ENCODE data around the gene KRT26. TPM values are rescaled to one million over a fixed set of nuclear protein-coding genes. Genes with fewer than 3 reads are reported as not detected.
A peak's percentile ranks its signal among the peaks of the same experiment; 100 is the strongest.

Gene KRT26
- total and polyA plus RNA-seq, 8 donors = not detected

DNA sequence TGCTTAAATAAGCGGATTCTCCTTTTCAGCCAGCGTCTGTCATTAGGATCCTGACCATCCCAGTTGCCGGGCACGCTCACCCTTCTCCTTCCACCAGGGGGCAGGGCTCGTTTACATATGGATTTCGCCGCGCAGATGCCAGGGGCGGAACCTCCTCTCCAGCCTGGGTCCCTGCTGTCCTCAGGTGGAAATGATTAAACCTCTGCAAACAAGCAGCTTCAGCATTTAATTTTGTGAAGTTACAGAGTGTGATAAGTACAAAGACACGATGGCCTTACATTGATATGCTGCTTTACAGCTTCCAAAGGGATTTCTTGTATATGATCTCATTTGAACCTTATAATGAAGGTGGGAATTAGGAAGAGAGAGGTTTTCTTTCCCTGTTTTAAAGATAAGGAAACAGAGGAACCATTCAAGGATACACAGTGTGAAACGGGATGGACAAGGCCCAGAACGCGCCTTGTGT lies 31.6 kb upstream of the KRT26 start:
- no peaks in the 10 kb centered on the region for H3K4me1 ChIP-seq
- H3K36me3 ChIP-seq = no peaks in the 10 kb centered on the region
- DNase-seq (peak; percentile 47 to 88 (median 73)), ATAC-seq (peak; percentile 100)
- H3K27ac ChIP-seq = no peak overlapping the region
- intact Hi-C loops (cut with DNase I) = loop anchor here in 1 of 2 donors (10.0 kb wide), 1 partner anchor 861 kb away; no protein-coding TSS in a partner anchor
- H3K4me3 ChIP-seq = no peak overlapping the region
- H3K27me3 ChIP-seq = peaks cover 20 to 82% of the 10 kb centered on the region in 2 donors
- H3K9me3 ChIP-seq = no peaks in the 10 kb centered on the region
- peak; percentile 61 to 91 for TF ChIP-seq CTCF (IDR thresholded peaks at IDR 0.05)

DNA sequence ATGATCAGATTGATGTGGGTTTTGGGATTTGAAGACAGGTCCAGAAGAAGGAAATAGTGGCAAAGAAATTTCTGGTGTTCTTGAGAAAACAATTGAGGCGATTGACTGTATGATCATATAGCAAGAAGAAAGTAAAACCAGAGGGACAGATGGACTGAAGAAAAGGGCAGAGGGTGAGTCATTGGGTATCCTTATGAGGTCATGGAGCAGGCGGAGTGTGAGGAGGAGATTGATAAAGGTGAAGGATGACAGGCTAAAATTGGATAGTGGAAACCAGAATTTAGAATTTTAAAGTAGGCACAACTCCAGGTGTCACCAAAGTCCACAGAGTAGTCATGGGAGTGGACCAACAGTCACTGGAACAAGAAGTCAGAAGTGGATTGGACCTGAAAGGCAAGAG lies 29.2 kb upstream of the KRT26 start:
- no peak for TF ChIP-seq CTCF (IDR thresholded peaks at IDR 0.05)
- H3K4me3 ChIP-seq = no peak overlapping the region
- H3K27me3 ChIP-seq = peaks cover 22 to 79% of the 10 kb centered on the region in 2 donors
- H3K36me3 ChIP-seq = no peaks in the 10 kb centered on the region
- H3K27ac ChIP-seq = no peak overlapping the region
- intact Hi-C loops (cut with DNase I) = loop anchor here in 1 of 2 donors (10.0 kb wide), 1 partner anchor 864 kb away; no protein-coding TSS in a partner anchor
- no peaks in the 10 kb centered on the region for H3K4me1 ChIP-seq
- DNase-seq (no peak), ATAC-seq (no peak)
- H3K9me3 ChIP-seq = no peaks in the 10 kb centered on the region

- H3K27ac ChIP-seq = no peak overlapping the region
- intact Hi-C loops (cut with DNase I) = loop anchor here in 1 of 2 donors (10.0 kb wide), 1 partner anchor 864 kb away; no protein-coding TSS in a partner anchor
- no peak for ATAC-seq
Observed at GRCh38 chr17:40800381-40800780, 28.4 kb upstream of the KRT26 start.

DNA sequence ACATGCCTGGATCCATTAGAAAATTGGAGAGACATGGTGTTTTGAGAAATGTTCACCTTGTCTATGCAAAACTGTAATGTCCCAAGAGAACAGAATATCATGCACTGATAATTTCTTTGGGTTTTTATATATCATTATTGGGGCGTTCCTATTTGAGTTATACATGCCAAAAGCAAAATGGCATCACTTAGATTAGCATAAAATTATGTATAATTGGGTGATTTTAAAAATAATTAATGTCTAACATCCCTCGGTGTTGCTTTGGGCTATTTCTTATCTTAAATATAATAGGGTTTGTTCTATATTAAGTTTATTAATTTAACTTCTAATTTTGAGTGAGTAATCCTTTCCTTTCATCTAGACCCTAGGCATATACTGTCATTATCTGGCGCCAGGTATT lies 27.9 kb upstream of the KRT26 start, which contains the start of gene KRT28:
Gene KRT28, minus strand, starts transcription at position 101 of the 400 bp plus-strand sequence. Its CDS starts 66 bp downstream, at position 35.
- ATAC-seq (no peak), DNase-seq (no peak)
- H3K4me3 ChIP-seq = no peak within 1 kb of the TSS
- H3K9me3 ChIP-seq = no peaks in the 10 kb centered on the region
- TF ChIP-seq CTCF (IDR thresholded peaks at IDR 0.05) = no peak
- H3K27me3 ChIP-seq = peaks cover 22 to 69% of the 10 kb centered on the region in 2 donors
- H3K36me3 ChIP-seq = no peaks in the 10 kb centered on the region
- H3K27ac ChIP-seq = no peak within 1 kb of the TSS
- H3K4me1 ChIP-seq = no peaks in the 10 kb centered on the region
- intact Hi-C loops (cut with DNase I) = loop anchor here in 1 of 2 donors (10.0 kb wide), 1 partner anchor 865 kb away; no protein-coding TSS in a partner anchor

More at GRCh38 chr17:40800381-40800780, 28.4 kb upstream of the KRT26 start:
- no peak overlapping the region for H3K4me3 ChIP-seq
- DNase-seq = no peak
- H3K27me3 ChIP-seq = peaks cover 22 to 74% of the 10 kb centered on the region in 2 donors
- no peaks in the 10 kb centered on the region for H3K9me3 ChIP-seq
- no peak for TF ChIP-seq CTCF (IDR thresholded peaks at IDR 0.05)
- no peaks in the 10 kb centered on the region for H3K4me1 ChIP-seq
- H3K36me3 ChIP-seq = no peaks in the 10 kb centered on the region

- intact Hi-C loops (cut with DNase I) = no loop called here
- DNase-seq = no peak
- no peak for TF ChIP-seq CTCF (IDR thresholded peaks at IDR 0.05)
- Histone ChIP-seq H3K36me3 (no peaks in the 10 kb centered on the region), H3K9me3 (no peaks in the 10 kb centered on the region), H3K27ac (no peak overlapping the region), H3K27me3 (peaks cover 16 to 69% of the 10 kb centered on the region in 2 donors), H3K4me1 (no peaks in the 10 kb centered on the region), H3K4me3 (no peak overlapping the region)
- ATAC-seq = no peak
Observed at GRCh38 chr17:40796846-40797245, 24.8 kb upstream of the KRT26 start.

Measured in left lung (tissue), 10 donors.